ENCODE measurements around the gene EVX2.

GRCh38 chr2:176127774-176128072, 44.0 kb upstream of the EVX2 start:
- no peak for TF ChIP-seq CTCF (IDR thresholded peaks at IDR 0.05; ENCODE audit: low read depth, low read length, poor library complexity, severe bottlenecking)
- no peak for TF ChIP-seq EZH2phosphoT487 (IDR thresholded peaks at IDR 0.05; ENCODE audit: borderline replicate concordance, low read length)
